ENCODE measurements around the gene TREML4. TPM values are rescaled to one million over a fixed set of nuclear protein-coding genes. Genes with fewer than 3 reads are reported as not detected.
"Not testable (repeated sequence)": the region's sequence is repeated elsewhere in the genome, so short reads cannot be mapped to it uniquely, and the experiment has no call there.

TREML4 gene
- polyA plus RNA-seq, 1 donor from 2014 or later, result not detected

DNA sequence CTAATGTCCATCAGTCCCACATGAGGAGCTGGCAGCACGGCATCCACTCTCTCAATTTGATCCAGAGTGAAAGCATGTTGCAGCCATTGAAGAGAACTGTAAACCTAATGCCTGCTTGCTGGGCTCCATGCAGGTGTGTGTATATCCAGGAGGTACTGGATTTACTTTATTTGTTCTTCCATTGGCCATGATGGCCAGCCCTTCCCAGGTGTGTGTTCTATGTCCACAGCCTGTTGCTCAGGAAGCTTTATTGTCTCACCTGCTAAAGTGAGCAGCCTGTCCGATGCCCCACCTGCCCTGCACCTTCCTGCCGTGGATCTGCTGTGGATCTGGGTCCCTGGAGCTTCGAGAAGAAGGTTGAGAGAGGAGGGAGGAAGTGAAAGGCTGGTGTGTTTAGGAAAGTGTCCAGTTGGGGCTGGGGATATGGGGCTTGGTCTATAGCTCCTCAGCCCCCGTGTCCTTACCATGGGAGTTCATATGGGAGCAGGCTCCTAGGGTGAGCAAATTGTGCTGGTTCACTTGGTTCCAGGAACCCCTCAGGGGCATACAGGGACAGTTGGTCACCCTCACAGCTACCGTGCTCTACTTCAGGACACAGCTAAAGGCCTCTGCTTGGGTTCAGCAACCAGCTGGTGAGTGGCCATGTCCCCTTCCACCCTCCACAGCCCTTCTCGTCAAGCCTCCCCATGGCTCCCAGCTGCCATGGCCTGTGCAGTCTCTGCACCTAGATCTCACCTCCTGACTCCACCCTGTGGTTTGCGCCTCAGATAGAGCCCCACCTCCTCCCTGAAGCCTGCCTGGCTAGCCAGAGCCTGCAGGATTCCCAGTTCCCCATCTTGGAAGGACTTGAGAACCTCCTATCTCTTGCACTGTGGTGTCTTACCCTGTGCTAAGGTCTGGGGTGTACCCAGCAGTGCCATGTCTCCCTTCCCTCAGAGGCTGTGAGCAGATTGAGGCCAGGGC lies 39.9 kb upstream of the TREML4 start:
- no peak for TF ChIP-seq RAD21 (conservative IDR thresholded peaks at IDR 0.05)
- TF ChIP-seq SMC3 (conservative IDR thresholded peaks at IDR 0.05; ENCODE audit: poor library complexity), result no peak
- TF ChIP-seq TAF1 (IDR thresholded peaks at IDR 0.05; ENCODE audit: low read depth), result no peak
- TF ChIP-seq POLR2AphosphoS5 (IDR thresholded peaks at IDR 0.05), result no peak
- TF ChIP-seq EZH2 (IDR thresholded peaks at IDR 0.05; ENCODE audit: borderline replicate concordance, insufficient read depth, low read length, poor library complexity, severe bottlenecking), result no peak
- TF ChIP-seq, protein P1, sequence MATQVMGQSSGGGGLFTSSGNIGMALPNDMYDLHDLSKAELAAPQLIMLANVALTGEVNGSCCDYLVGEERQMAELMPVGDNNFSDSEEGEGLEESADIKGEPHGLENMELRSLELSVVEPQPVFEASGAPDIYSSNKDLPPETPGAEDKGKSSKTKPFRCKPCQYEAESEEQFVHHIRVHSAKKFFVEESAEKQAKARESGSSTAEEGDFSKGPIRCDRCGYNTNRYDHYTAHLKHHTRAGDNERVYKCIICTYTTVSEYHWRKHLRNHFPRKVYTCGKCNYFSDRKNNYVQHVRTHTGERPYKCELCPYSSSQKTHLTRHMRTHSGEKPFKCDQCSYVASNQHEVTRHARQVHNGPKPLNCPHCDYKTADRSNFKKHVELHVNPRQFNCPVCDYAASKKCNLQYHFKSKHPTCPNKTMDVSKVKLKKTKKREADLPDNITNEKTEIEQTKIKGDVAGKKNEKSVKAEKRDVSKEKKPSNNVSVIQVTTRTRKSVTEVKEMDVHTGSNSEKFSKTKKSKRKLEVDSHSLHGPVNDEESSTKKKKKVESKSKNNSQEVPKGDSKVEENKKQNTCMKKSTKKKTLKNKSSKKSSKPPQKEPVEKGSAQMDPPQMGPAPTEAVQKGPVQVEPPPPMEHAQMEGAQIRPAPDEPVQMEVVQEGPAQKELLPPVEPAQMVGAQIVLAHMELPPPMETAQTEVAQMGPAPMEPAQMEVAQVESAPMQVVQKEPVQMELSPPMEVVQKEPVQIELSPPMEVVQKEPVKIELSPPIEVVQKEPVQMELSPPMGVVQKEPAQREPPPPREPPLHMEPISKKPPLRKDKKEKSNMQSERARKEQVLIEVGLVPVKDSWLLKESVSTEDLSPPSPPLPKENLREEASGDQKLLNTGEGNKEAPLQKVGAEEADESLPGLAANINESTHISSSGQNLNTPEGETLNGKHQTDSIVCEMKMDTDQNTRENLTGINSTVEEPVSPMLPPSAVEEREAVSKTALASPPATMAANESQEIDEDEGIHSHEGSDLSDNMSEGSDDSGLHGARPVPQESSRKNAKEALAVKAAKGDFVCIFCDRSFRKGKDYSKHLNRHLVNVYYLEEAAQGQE (IDR thresholded peaks at IDR 0.05; ENCODE audit: borderline replicate concordance), result no peak
- no peak for TF ChIP-seq EP300 (conservative IDR thresholded peaks at IDR 0.05; ENCODE audit: poor library complexity, severe bottlenecking)
- TF ChIP-seq MXI1 (conservative IDR thresholded peaks at IDR 0.05; ENCODE audit: poor library complexity, severe bottlenecking), result no peak
- TF ChIP-seq, protein P2, sequence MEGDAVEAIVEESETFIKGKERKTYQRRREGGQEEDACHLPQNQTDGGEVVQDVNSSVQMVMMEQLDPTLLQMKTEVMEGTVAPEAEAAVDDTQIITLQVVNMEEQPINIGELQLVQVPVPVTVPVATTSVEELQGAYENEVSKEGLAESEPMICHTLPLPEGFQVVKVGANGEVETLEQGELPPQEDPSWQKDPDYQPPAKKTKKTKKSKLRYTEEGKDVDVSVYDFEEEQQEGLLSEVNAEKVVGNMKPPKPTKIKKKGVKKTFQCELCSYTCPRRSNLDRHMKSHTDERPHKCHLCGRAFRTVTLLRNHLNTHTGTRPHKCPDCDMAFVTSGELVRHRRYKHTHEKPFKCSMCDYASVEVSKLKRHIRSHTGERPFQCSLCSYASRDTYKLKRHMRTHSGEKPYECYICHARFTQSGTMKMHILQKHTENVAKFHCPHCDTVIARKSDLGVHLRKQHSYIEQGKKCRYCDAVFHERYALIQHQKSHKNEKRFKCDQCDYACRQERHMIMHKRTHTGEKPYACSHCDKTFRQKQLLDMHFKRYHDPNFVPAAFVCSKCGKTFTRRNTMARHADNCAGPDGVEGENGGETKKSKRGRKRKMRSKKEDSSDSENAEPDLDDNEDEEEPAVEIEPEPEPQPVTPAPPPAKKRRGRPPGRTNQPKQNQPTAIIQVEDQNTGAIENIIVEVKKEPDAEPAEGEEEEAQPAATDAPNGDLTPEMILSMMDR (IDR thresholded peaks at IDR 0.05; ENCODE audit: poor library complexity, severe bottlenecking), result no peak
- Histone ChIP-seq H3K4me2 (ENCODE audit: low read length) (no peak overlapping the region), H3K9me2 (ENCODE audit: insufficient read depth, low read length) (no peaks in the 10 kb centered on the region), H2AFZ (ENCODE audit: low read depth, low read length) (no peak overlapping the region), H3F3A (ENCODE audit: insufficient read depth, low read length, poor library complexity, severe bottlenecking) (no peaks in the 10 kb centered on the region), H3K27me3 (ENCODE audit: insufficient read depth, low read depth, low read length) (no peaks in the 10 kb centered on the region), H3K4me3 (ENCODE audit: low read length) (no peak overlapping the region), H3K9ac (ENCODE audit: low read length) (no peak overlapping the region), H3K79me2 (replicated peaks; ENCODE audit: insufficient read depth, low read length) (no peaks in the 10 kb centered on the region), H3K9me3 (ENCODE audit: low read length) (peaks cover 2% of the 10 kb centered on the region), H3K36me3 (ENCODE audit: insufficient read depth, low read length) (no peaks in the 10 kb centered on the region), H3K27ac (ENCODE audit: low read length) (no peak overlapping the region), H4K20me1 (ENCODE audit: insufficient read depth) (no peaks in the 10 kb centered on the region)

- H3K79me2 ChIP-seq (replicated peaks; ENCODE audit: insufficient read depth, low read length); H2AFZ ChIP-seq (ENCODE audit: low read depth, low read length); H3K9ac ChIP-seq (ENCODE audit: low read length); H3K9me3 ChIP-seq (ENCODE audit: low read length); H3K4me3 ChIP-seq (ENCODE audit: low read length); H3F3A ChIP-seq (ENCODE audit: insufficient read depth, low read length, poor library complexity, severe bottlenecking); H4K20me1 ChIP-seq (ENCODE audit: insufficient read depth); H3K36me3 ChIP-seq (ENCODE audit: insufficient read depth, low read length); H3K4me2 ChIP-seq (ENCODE audit: low read length); H3K9me2 ChIP-seq (ENCODE audit: insufficient read depth, low read length); H3K27ac ChIP-seq (ENCODE audit: low read length); H3K27me3 ChIP-seq (ENCODE audit: insufficient read depth, low read depth, low read length): not testable (repeated sequence)
These were observed 39.1 kb upstream of the TREML4 start for GRCh38 chr6:41189046-41189445.
